IPS-18c (cell line): ENCODE measurements around the gene FGF9.
A peak's percentile ranks its signal among the peaks of the same experiment; 100 is the strongest.

ENCODE experiments used
- H3K4me3 ChIP-seq: 2 replicates; pipeline ENCODE4 v1.7.0; 2013; ENCODE audit warnings: low read depth, mild to moderate bottlenecking, low read length, moderate library complexity; ENCODE audit not compliant: insufficient read depth
- H3K9me3 ChIP-seq: one replicate; pipeline ENCODE4 v1.6.1; 2013; ENCODE audit warnings: mild to moderate bottlenecking, low read length, moderate library complexity; ENCODE audit not compliant: control insufficient read depth, insufficient read depth

FGF9 gene

GRCh38 chr13:21672796-21673538 lies 2.1 kb downstream of the FGF9 start:
- peak overlapping the region; percentile 52; the same call in 1 of the 2 replicates for H3K4me3 ChIP-seq
- H3K9me3 ChIP-seq: no peaks in the 10 kb centered on the region

- Histone ChIP-seq H3K9me3 (no peaks in the 10 kb centered on the region), H3K4me3 (peak overlapping the region; percentile 52)
Measured at GRCh38 chr13:21673539-21673788, 2.6 kb downstream of the FGF9 start.

- H3K9me3 ChIP-seq: no peaks in the 10 kb centered on the region
- H3K4me3 ChIP-seq: peak overlapping the region; percentile 64
Measured at GRCh38 chr13:21673789-21674489, 3.1 kb downstream of the FGF9 start.

- Histone ChIP-seq H3K9me3 (no peaks in the 10 kb centered on the region), H3K4me3 (peak overlapping the region; percentile 64)
Measured at GRCh38 chr13:21674490-21675009, 3.7 kb downstream of the FGF9 start.

- no peaks in the 10 kb centered on the region for H3K9me3 ChIP-seq
- peak overlapping the region; percentile 54 for H3K4me3 ChIP-seq
Measured at GRCh38 chr13:21675095-21675991, 4.5 kb downstream of the FGF9 start.

- no peaks in the 10 kb centered on the region for H3K9me3 ChIP-seq
- H3K4me3 ChIP-seq: no peak overlapping the region
Measured at GRCh38 chr13:21676611-21677021, 5.7 kb downstream of the FGF9 start.

GRCh38 chr13:21677075-21677623 lies 6.3 kb downstream of the FGF9 start:
- Histone ChIP-seq H3K4me3 (no peak overlapping the region), H3K9me3 (no peaks in the 10 kb centered on the region)

- no peak overlapping the region for H3K4me3 ChIP-seq
- no peaks in the 10 kb centered on the region for H3K9me3 ChIP-seq
Measured at GRCh38 chr13:21683034-21683733, 12.3 kb downstream of the FGF9 start.

- Histone ChIP-seq H3K9me3 (no peaks in the 10 kb centered on the region), H3K4me3 (no peak overlapping the region)
Measured at GRCh38 chr13:21684576-21684975, 13.7 kb downstream of the FGF9 start.

GRCh38 chr13:21685485-21686064 lies 14.7 kb downstream of the FGF9 start:
- H3K9me3 ChIP-seq: no peaks in the 10 kb centered on the region
- H3K4me3 ChIP-seq: no peak overlapping the region

- no peaks in the 10 kb centered on the region for H3K9me3 ChIP-seq
- H3K4me3 ChIP-seq: no peak overlapping the region
Measured at GRCh38 chr13:21686751-21687391, 16.0 kb downstream of the FGF9 start.

- Histone ChIP-seq H3K4me3 (no peak overlapping the region), H3K9me3 (no peaks in the 10 kb centered on the region)
Measured at GRCh38 chr13:21688056-21688455, 17.2 kb downstream of the FGF9 start.

GRCh38 chr13:21689097-21689496 lies 18.2 kb downstream of the FGF9 start:
- no peak overlapping the region for H3K4me3 ChIP-seq
- H3K9me3 ChIP-seq: no peaks in the 10 kb centered on the region

GRCh38 chr13:21690955-21691354 lies 20.1 kb downstream of the FGF9 start:
- Histone ChIP-seq H3K9me3 (no peaks in the 10 kb centered on the region), H3K4me3 (no peak overlapping the region)

- Histone ChIP-seq H3K4me3 (no peak overlapping the region), H3K9me3 (no peaks in the 10 kb centered on the region)
Measured at GRCh38 chr13:21691500-21691899, 20.6 kb downstream of the FGF9 start.

GRCh38 chr13:21691928-21692327 lies 21.1 kb downstream of the FGF9 start:
- H3K4me3 ChIP-seq: no peak overlapping the region
- H3K9me3 ChIP-seq: no peaks in the 10 kb centered on the region
